H1 (cell line): Measurements from ENCODE around the gene PRICKLE2. TPM values are rescaled to one million over a fixed set of nuclear protein-coding genes. Genes with fewer than 3 reads are reported as not detected.

Source experiments
- GABPA ChIP-seq: IDR thresholded peaks from 2 replicates; pipeline ENCODE4 v1.6.1; 2011; ENCODE audit warnings: mild to moderate bottlenecking, low read length, moderate library complexity, borderline replicate concordance; ENCODE audit not compliant: insufficient read depth
- PHF8 ChIP-seq: fragments of 200-600 bp; sonication (generic); conservative IDR thresholded peaks from 2 replicates; pipeline ENCODE4 v1.7.1; 2012; ENCODE audit warnings: low read depth, mild to moderate bottlenecking, inconsistent platforms, low read length, moderate library complexity
- SP4 ChIP-seq: IDR thresholded peaks from 2 replicates; pipeline ENCODE4 v1.6.1; 2012; ENCODE audit warnings: low read length, inconsistent platforms
- polyA plus RNA-seq, 7 experiments: library from polyadenylated mRNA; depleted of rRNA in 3 of 7; stranded (reverse) in 5 of 7; unstranded in 2 of 7; fragments of >200 nt in 5 of 7; fragments of 200-250 nt in 2 of 7; gene quantifications; 1 replicate in 5 of 7; 2 replicates in 1 of 7; 4 replicates in 1 of 7; pipeline versions ENCODE4 v1.2.1 to v1.2.3, GENCODE V29; 2011 to 2013; ENCODE audit warnings: missing spikeins in 2 of 7, mixed read lengths in 2 of 7
- total RNA-seq: library from RNA; stranded (reverse); fragmentation: NEBNext Ultra II Directional; extraction: Animal tissue kit (Norgen Biotek cat#: 25700); gene quantifications from 2 replicates; pipeline ENCODE4 v1.2.1, GENCODE V29; 2021

PRICKLE2 gene
- total and polyA plus RNA-seq, 2 of the 8 experiments (the other 6 are each of a cell fraction or from before 2014, with no cell fraction given): 2.9 to 8.0 TPM

DNA sequence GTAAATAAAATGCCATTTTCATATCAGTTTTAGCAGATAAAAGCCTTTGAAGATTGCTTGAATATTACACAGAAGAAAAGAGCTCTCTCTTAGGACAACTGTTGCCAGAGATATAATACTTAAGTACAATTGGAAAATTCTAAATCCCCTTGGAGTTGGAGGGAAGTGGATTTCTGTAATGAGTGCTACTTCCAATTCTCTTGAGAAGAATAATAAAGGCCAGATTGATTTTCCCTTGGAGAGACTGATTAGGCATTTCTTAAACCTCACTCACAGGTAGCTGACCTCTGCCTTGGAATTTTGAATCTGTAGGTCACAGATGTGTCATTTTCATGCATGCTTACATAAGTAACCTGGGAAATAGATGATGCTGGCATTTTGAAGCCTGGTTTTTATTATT lies 172.1 kb downstream of the PRICKLE2 start (continued):
- TF ChIP-seq SP4 (no peak), GABPA (no peak), PHF8 (no peak)
